HCT116 (cell line): ENCODE data around the gene ADARB2. TPM values are rescaled to one million over a fixed set of nuclear protein-coding genes. Genes with fewer than 3 reads are reported as not detected.
"Not testable (repeated sequence)": the region's sequence is repeated elsewhere in the genome, so short reads cannot be mapped to it uniquely, and the experiment has no call there.

Experiments
- ATAC-seq: fragments of 200-7000 bp; cut with Tn5 transposase; 2 replicates; pipeline ENCODE4 v1.9.1; 2020; ENCODE audit warnings: mild to moderate bottlenecking, moderate library complexity
- BruUV-seq: library from RNA; stranded (reverse); fragments of 400-500 nt; replicated peaks from 2 replicates; lab custom pipeline; 2021; lab: Mats Ljungman, UMichigan
- CTCF ChIA-PET: fragments of 300-600 bp; sonication (Branson Sonifier 250); formaldehyde crosslinking; loops from one replicate; lab custom pipeline; 2021; ENCODE audit warnings: antibody characterized with exemption; lab: Charles Lee
- POLR2A ChIA-PET: fragments of 300-600, 350-600 bp; sonication (Branson Sonifier 250); formaldehyde crosslinking; loops from one replicate; lab custom pipeline; 2021; ENCODE audit warnings: antibody characterized with exemption; lab: Charles Lee
- RAD21 ChIA-PET, 2 experiments: fragments of 300-600 bp; sonication (Branson Sonifier 250); formaldehyde crosslinking; loops; one replicate each; lab custom pipeline; 2023; ENCODE audit warnings: low total read pairs in 2 of 2; ENCODE audit not compliant: uncharacterized antibody in 2 of 2, unreplicated experiment in 2 of 2, low non-redundant PET in 1 of 2; lab: Charles Lee
- DNase-seq: peaks from one replicate; pipeline ENCODE4 v3.0.0-alpha.2; 2010; ENCODE audit warnings: low read depth, low spot score
- H2AFZ ChIP-seq: fragments of 200-600 bp; shearing (Covaris generic), sonication (generic); 2 replicates; pipeline ENCODE4 v1.6.1; 2017; ENCODE audit warnings: low read depth, mixed run types, mixed read lengths, antibody characterized with exemption, low read length; ENCODE audit not compliant: poor library complexity, severe bottlenecking
- H3K27ac ChIP-seq: 2 replicates; pipeline ENCODE4 v1.5.1; 2012; ENCODE audit warnings: low read depth, low read length
- H3K27me3 ChIP-seq: fragments of 200-600 bp; sonication (generic); 2 replicates; pipeline ENCODE4 v1.6.1; 2016; ENCODE audit warnings: mixed run types, low read length, mixed read lengths; ENCODE audit not compliant: insufficient read depth
- H3K36me3 ChIP-seq, 2 experiments: fragments of 200-500 bp in 1 of 2; fragments of 200-600 bp in 1 of 2; sonication (Bioruptor generic) in 1 of 2; sonication (generic) in 1 of 2; 2 replicates each; pipeline versions ENCODE4 v1.5.1 to v1.6.1; 2014 to 2016; ENCODE audit warnings: low read length in 2 of 2, inconsistent platforms in 1 of 2, mixed read lengths in 1 of 2, mixed run types in 1 of 2; ENCODE audit not compliant: insufficient read depth in 2 of 2, control insufficient read depth in 1 of 2
- H3K4me1 ChIP-seq, 2 experiments: fragments of 200-600 bp in 1 of 2; sonication (generic) in 1 of 2; 2 replicates each; pipeline versions ENCODE4 v1.5.1 to v1.6.1; 2012 to 2017; ENCODE audit warnings: low read length in 2 of 2, inconsistent platforms in 1 of 2, mild to moderate bottlenecking in 1 of 2, mixed read lengths in 1 of 2, mixed run types in 1 of 2, moderate library complexity in 1 of 2; ENCODE audit not compliant: insufficient read depth in 2 of 2, control insufficient read depth in 1 of 2
- H3K4me2 ChIP-seq: fragments of 200-600 bp; sonication (generic); 2 replicates; pipeline ENCODE4 v1.6.1; 2017; ENCODE audit warnings: mixed run types, low read length, mixed read lengths
- H3K4me3 ChIP-seq, 2 experiments: fragments of 200-600 bp in 1 of 2; sonication (generic) in 1 of 2; replicated peaks in 1 of 2; 2 replicates each; pipeline ENCODE4 v1.5.1; 2011 to 2016; ENCODE audit warnings: low read length in 2 of 2, control low read depth in 1 of 2, low read depth in 1 of 2, mild to moderate bottlenecking in 1 of 2, mixed read lengths in 1 of 2, mixed run types in 1 of 2
- H3K79me2 ChIP-seq: fragments of 200-600 bp; sonication (generic); 2 replicates; pipeline ENCODE4 v1.6.1; 2017; ENCODE audit warnings: mild to moderate bottlenecking, mixed run types, low read length, moderate library complexity, mixed read lengths; ENCODE audit not compliant: insufficient read depth
- H3K9ac ChIP-seq: fragments of 200-600 bp; sonication (generic); 2 replicates; pipeline ENCODE4 v1.6.1; 2016; ENCODE audit warnings: low read length, mixed read lengths
- H3K9me2 ChIP-seq: fragments of 200-600 bp; sonication (generic), shearing (Covaris generic); 2 replicates; pipeline ENCODE4 v1.6.1; 2017; ENCODE audit warnings: mixed run types, mild to moderate bottlenecking, moderate library complexity; ENCODE audit not compliant: insufficient read depth
- H3K9me3 ChIP-seq, 2 experiments: fragments of 200-500 bp in 1 of 2; fragments of 200-600 bp in 1 of 2; sonication (Bioruptor generic) in 1 of 2; sonication (generic) in 1 of 2; 2 replicates each; pipeline ENCODE4 v1.6.1; 2014 to 2017; ENCODE audit warnings: low read length in 2 of 2, mixed read lengths in 2 of 2, inconsistent platforms in 1 of 2, low read depth in 1 of 2, mild to moderate bottlenecking in 1 of 2, mixed run types in 1 of 2, moderate library complexity in 1 of 2; ENCODE audit not compliant: control insufficient read depth in 1 of 2, insufficient read depth in 1 of 2
- H4K20me1 ChIP-seq: fragments of 200-600 bp; sonication (generic), shearing (Covaris generic); 2 replicates; pipeline ENCODE4 v1.6.1; 2017; ENCODE audit warnings: mixed run types, mild to moderate bottlenecking, moderate library complexity; ENCODE audit not compliant: insufficient read depth
- ATF3 ChIP-seq: IDR thresholded peaks from 2 replicates; pipeline ENCODE4 v1.6.1; 2012
- CTCF ChIP-seq, 3 experiments: fragments of 200-600 bp in 1 of 3; sonication (generic) in 1 of 3; IDR thresholded peaks in 2 of 3; conservative IDR thresholded peaks in 1 of 3; 2 replicates each; pipeline ENCODE4 v1.5.1; 2012 to 2017; ENCODE audit warnings: low read depth in 2 of 3, low read length in 2 of 3, antibody characterized with exemption in 1 of 3, borderline replicate concordance in 1 of 3, control low read depth in 1 of 3, mild to moderate bottlenecking in 1 of 3, mixed read lengths in 1 of 3, mixed run types in 1 of 3, moderate library complexity in 1 of 3; ENCODE audit not compliant: insufficient read depth in 1 of 3
- EZH2 ChIP-seq: fragments of 200-600 bp; sonication (generic); IDR thresholded peaks from 2 replicates; pipeline ENCODE4 v1.6.1; 2017; ENCODE audit warnings: antibody characterized with exemption, mixed run types
- EZH2phosphoT487 ChIP-seq: fragments of 200-600 bp; IDR thresholded peaks from 2 replicates; pipeline ENCODE4 v1.6.1; 2018; ENCODE audit warnings: antibody characterized with exemption, borderline replicate concordance
- FOSL1 ChIP-seq: IDR thresholded peaks from 2 replicates; pipeline ENCODE4 v1.6.1; 2012; ENCODE audit warnings: low read depth
- JUND ChIP-seq: IDR thresholded peaks from 2 replicates; pipeline ENCODE4 v1.6.1; 2012
- POLR2A ChIP-seq: IDR thresholded peaks from 2 replicates; pipeline ENCODE4 v1.7.0; 2011; ENCODE audit warnings: borderline replicate concordance; ENCODE audit not compliant: insufficient read depth, insufficient read length; ENCODE audit errors: extremely low read depth
- POLR2AphosphoS5 ChIP-seq: IDR thresholded peaks from 2 replicates; pipeline ENCODE4 v1.6.1; 2011; ENCODE audit warnings: mild to moderate bottlenecking, low read depth, low read length, moderate library complexity
- RAD21 ChIP-seq: IDR thresholded peaks from 2 replicates; pipeline ENCODE4 v1.6.1; 2012; ENCODE audit warnings: low read depth, mild to moderate bottlenecking
- REST ChIP-seq: IDR thresholded peaks from 2 replicates; pipeline ENCODE4 v1.6.1; 2012; ENCODE audit warnings: low read depth
- ZFX ChIP-seq: fragments of 450-650 bp; IDR thresholded peaks from 2 replicates; pipeline ENCODE4 v1.6.1; 2017
- intact Hi-C: fragments of 100-400 bp; cut with micrococcal nuclease; formaldehyde crosslinking; loops from 2 replicates; pipeline ENCODE4 v1.10.0; 2022
- total RNA-seq: library from RNA; stranded (reverse); gene quantifications from one replicate; pipeline ENCODE4 v1.2.1, GENCODE V29; 2021; ENCODE audit not compliant: unreplicated experiment

ADARB2 gene
- total RNA-seq, 1 experiment from 2014 or later = not detected

GRCh38 chr10:1538121-1538520 is 199.2 kb downstream of the ADARB2 start (continued):
- TF ChIP-seq CTCF (IDR thresholded peaks at IDR 0.05 in 2 of 3, conservative IDR thresholded peaks at IDR 0.05 in 1 of 3; ENCODE audit: borderline replicate concordance in 1 of 3, insufficient read depth in 1 of 3, low read depth in 2 of 3, low read length in 2 of 3) = no peak

- DNase-seq, H3K79me2 ChIP-seq, RAD21 ChIA-PET, H3K9me2 ChIP-seq, BruUV-seq, H4K20me1 ChIP-seq, H3K27me3 ChIP-seq, H3K9me3 ChIP-seq, H3K4me2 ChIP-seq, H2AFZ ChIP-seq, H3K36me3 ChIP-seq, H3K27ac ChIP-seq, POLR2A ChIA-PET, intact Hi-C loops, ATAC-seq, H3K9ac ChIP-seq, H3K4me3 ChIP-seq, H3K4me1 ChIP-seq, CTCF ChIA-PET: not testable (repeated sequence)
Measured at GRCh38 chr10:1537449-1537848, 199.9 kb downstream of the ADARB2 start.

- no peaks in the 10 kb centered on the region for H4K20me1 ChIP-seq
- H3K4me2 ChIP-seq = no peak overlapping the region
- H3K79me2 ChIP-seq = no peaks in the 10 kb centered on the region
- BruUV-seq = no TSS peak
- no peaks in the 10 kb centered on the region for H3K9me2 ChIP-seq
- ATAC-seq (no peak), DNase-seq (no peak)
- no peak overlapping the region for H2AFZ ChIP-seq
- no peaks in the 10 kb centered on the region for H3K36me3 ChIP-seq
- no peak overlapping the region for H3K9ac ChIP-seq
- CTCF ChIA-PET = no interaction called here
- intact Hi-C loops = no loop called here
- H3K9me3 ChIP-seq = no peaks in the 10 kb centered on the region
- POLR2A ChIA-PET = no interaction called here
- no peak overlapping the region for H3K27ac ChIP-seq
- H3K4me1 ChIP-seq = no peaks in the 10 kb centered on the region
- H3K27me3 ChIP-seq = no peaks in the 10 kb centered on the region
- RAD21 ChIA-PET = no interaction called here
- no peak overlapping the region for H3K4me3 ChIP-seq
- TF ChIP-seq ATF3 = no peak
- TF ChIP-seq REST = no peak
- TF ChIP-seq POLR2AphosphoS5 = no peak
- no peak for TF ChIP-seq FOSL1
- TF ChIP-seq ZFX = no peak
- no peak for TF ChIP-seq CTCF (IDR thresholded peaks at IDR 0.05 in 2 of 3, conservative IDR thresholded peaks at IDR 0.05 in 1 of 3; ENCODE audit: borderline replicate concordance in 1 of 3, insufficient read depth in 1 of 3, low read depth in 2 of 3, low read length in 2 of 3)
- no peak for TF ChIP-seq EZH2phosphoT487
- TF ChIP-seq EZH2 = no peak
- TF ChIP-seq POLR2A = no peak
- TF ChIP-seq JUND = no peak
- TF ChIP-seq RAD21 = no peak
Measured at GRCh38 chr10:1536341-1536740, 201.0 kb downstream of the ADARB2 start.
